ENCODE data around the gene ADARB2. TPM values are rescaled to one million over a fixed set of nuclear protein-coding genes. Genes with fewer than 3 reads are reported as not detected.

Gene ADARB2
- total and polyA plus RNA-seq, 2 experiments from 2014 or later = 0.13 to 0.48 TPM

DNA sequence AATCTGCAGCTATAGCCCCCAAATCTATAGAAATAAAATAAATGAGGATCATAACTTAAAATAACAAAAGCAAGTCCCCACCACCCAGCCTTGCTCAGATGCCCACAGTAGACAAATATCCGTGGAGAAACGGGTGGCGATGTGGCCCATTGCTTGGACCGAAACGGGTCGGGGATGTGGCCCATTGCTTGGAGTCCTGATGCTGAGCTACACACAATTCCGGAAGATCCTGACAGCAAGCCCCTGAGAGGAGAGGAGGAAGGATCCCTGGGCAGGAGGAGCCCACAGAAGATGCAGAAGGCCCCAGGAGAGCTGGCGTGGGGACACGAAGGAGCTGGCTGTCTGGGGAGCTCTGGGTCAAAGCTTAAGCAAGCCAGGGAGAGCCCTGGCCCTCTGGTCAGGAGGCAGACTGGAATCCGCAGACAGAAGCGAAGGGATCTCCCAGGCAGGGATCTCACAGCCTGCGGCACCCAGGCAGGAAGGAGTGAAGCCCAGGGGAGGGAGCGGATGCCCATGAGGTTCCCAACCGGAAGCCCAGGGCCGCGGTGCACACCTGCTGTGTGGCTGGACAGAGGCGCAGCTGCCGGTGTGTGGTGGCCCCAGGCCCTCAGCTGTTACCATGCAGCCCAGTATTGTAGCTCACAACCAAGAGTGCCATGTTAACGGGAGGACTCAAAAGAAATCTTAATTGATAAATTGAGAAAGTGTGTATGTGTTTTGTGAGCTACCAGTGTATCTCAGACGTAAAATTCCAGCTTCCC, 138.8 kb downstream of the ADARB2 start:
- Histone ChIP-seq H3K27ac (no peak overlapping the region), H3K9me2 (replicated peaks; ENCODE audit: insufficient read depth) (no peaks in the 10 kb centered on the region), H3K4me1 (ENCODE audit: insufficient read depth) (peaks cover 9% of the 10 kb centered on the region), H3K27me3 (no peaks in the 10 kb centered on the region), H3K36me3 (replicated peaks; ENCODE audit: insufficient read depth, low read depth) (no peaks in the 10 kb centered on the region), H3K79me2 (no peaks in the 10 kb centered on the region), H3K4me2 (no peak overlapping the region), H2AFZ (no peak overlapping the region), H3K4me3 (no peak overlapping the region), H3K9me3 (ENCODE audit: low read depth) (no peaks in the 10 kb centered on the region), H4K20me1 (ENCODE audit: insufficient read depth, poor library complexity, severe bottlenecking) (no peaks in the 10 kb centered on the region)
- no peak for DNase-seq (ENCODE audit: low spot score)
- TF ChIP-seq EZH2 (IDR thresholded peaks at IDR 0.05; ENCODE audit: borderline replicate concordance) = no peak
- no peak for TF ChIP-seq EZH2phosphoT487 (IDR thresholded peaks at IDR 0.05; ENCODE audit: low read depth, severe bottlenecking, unreplicated experiment)
- TF ChIP-seq, protein P1, sequence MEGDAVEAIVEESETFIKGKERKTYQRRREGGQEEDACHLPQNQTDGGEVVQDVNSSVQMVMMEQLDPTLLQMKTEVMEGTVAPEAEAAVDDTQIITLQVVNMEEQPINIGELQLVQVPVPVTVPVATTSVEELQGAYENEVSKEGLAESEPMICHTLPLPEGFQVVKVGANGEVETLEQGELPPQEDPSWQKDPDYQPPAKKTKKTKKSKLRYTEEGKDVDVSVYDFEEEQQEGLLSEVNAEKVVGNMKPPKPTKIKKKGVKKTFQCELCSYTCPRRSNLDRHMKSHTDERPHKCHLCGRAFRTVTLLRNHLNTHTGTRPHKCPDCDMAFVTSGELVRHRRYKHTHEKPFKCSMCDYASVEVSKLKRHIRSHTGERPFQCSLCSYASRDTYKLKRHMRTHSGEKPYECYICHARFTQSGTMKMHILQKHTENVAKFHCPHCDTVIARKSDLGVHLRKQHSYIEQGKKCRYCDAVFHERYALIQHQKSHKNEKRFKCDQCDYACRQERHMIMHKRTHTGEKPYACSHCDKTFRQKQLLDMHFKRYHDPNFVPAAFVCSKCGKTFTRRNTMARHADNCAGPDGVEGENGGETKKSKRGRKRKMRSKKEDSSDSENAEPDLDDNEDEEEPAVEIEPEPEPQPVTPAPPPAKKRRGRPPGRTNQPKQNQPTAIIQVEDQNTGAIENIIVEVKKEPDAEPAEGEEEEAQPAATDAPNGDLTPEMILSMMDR (IDR thresholded peaks at IDR 0.05; ENCODE audit: poor library complexity) = no peak
- 93% methylated on average over 20 of the region's 20 CpGs for WGBS (ENCODE audit: low lambda C conversion rate, missing lambda C conversion rate)

DNA sequence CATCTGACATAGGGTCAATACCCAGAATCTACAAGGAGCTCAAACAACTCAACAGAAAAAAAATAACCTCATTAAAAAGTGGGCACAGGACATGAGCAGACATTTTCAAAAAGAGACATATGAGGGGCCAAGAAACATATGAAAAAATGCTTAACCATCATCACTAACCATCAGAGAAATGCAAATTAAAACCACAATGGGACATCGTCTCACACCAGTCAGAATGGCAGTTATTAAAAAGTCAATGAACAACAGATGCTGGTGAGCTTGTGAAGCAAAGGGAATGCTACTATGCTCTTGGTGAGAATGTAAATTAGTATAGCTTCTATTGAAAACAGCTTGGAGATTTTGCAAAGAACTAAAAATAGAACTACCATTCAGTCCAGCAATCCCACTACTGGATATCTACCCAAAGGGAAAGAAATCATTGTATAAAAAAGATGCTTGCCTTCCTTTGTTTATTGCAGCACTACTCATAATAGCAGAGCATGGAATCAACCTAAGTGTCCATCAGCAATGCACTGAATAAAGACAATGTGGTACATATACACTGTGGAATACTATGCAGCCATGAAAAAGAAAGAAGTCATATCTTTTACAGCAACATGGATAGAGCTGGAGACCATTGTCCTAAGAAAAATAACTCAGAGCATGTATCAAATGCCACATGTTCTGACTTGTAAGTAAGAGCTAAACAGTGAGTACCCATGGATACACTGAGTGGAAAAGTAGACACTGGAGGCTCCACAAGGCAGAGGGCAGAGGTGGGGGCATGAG, 139.8 kb downstream of the ADARB2 start:
- Histone ChIP-seq H3K36me3 (replicated peaks; ENCODE audit: insufficient read depth, low read depth) (no peaks in the 10 kb centered on the region), H3K9me2 (replicated peaks; ENCODE audit: insufficient read depth) (no peaks in the 10 kb centered on the region), H3K27ac (no peak overlapping the region), H3K4me3 (no peak overlapping the region), H3K4me2 (no peak overlapping the region), H3K4me1 (ENCODE audit: insufficient read depth) (peaks cover 9% of the 10 kb centered on the region), H3K27me3 (no peaks in the 10 kb centered on the region), H2AFZ (no peak overlapping the region), H4K20me1 (ENCODE audit: insufficient read depth, poor library complexity, severe bottlenecking) (no peaks in the 10 kb centered on the region), H3K79me2 (no peaks in the 10 kb centered on the region), H3K9me3 (ENCODE audit: low read depth) (no peaks in the 10 kb centered on the region)
- TF ChIP-seq, protein P1 (IDR thresholded peaks at IDR 0.05; ENCODE audit: poor library complexity) = no peak
- TF ChIP-seq EZH2 (IDR thresholded peaks at IDR 0.05; ENCODE audit: borderline replicate concordance) (no peak), EZH2phosphoT487 (IDR thresholded peaks at IDR 0.05; ENCODE audit: low read depth, severe bottlenecking, unreplicated experiment) (no peak)
- 82% methylated on average over 1 of the region's 1 CpG for WGBS (ENCODE audit: low lambda C conversion rate, missing lambda C conversion rate)
- DNase-seq (ENCODE audit: low spot score) = no peak

DNA sequence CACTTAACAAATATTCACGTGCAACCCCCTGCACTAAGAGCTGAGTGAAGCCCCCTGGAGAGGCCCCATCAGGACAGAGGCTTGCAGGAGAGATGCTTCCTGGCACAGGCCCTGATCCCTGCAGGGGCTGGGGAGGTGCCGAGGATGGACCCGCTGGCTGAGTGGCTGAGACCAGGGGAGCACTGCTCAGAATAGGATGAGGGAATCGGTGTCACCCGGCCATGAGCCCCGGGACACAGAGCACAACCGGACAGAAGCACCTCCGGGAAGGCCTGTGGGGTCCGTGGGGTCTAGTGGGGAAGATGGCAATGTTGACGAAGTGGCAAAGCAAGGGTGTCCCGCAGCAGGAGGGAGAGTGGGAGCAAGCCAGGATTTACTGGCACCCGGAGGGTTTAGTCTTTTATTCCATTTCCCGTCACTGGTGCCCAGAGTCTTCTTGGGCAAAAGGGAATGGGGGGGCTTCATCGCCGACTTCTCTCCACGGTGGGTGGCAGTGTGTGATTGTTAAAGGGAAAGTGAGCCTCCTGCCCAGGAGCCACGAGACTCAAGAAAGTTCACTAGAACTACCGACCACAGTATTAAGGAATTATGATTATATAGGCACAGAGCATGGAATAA, 140.7 kb downstream of the ADARB2 start:
- H2AFZ ChIP-seq = no peak overlapping the region
- no peaks in the 10 kb centered on the region for H4K20me1 ChIP-seq (ENCODE audit: insufficient read depth, poor library complexity, severe bottlenecking)
- no peaks in the 10 kb centered on the region for H3K27me3 ChIP-seq
- no peaks in the 10 kb centered on the region for H3K36me3 ChIP-seq (replicated peaks; ENCODE audit: insufficient read depth, low read depth)
- TF ChIP-seq EZH2phosphoT487 (IDR thresholded peaks at IDR 0.05; ENCODE audit: low read depth, severe bottlenecking, unreplicated experiment) (no peak), EZH2 (IDR thresholded peaks at IDR 0.05; ENCODE audit: borderline replicate concordance) (no peak)
- TF ChIP-seq, protein P1 (IDR thresholded peaks at IDR 0.05; ENCODE audit: poor library complexity) = no peak
- no peak overlapping the region for H3K4me3 ChIP-seq
- peaks cover 7% of the 10 kb centered on the region for H3K4me1 ChIP-seq (ENCODE audit: insufficient read depth)
- DNase-seq (ENCODE audit: low spot score) = no peak
- H3K9me3 ChIP-seq (ENCODE audit: low read depth) = no peaks in the 10 kb centered on the region
- no peaks in the 10 kb centered on the region for H3K79me2 ChIP-seq
- WGBS (ENCODE audit: low lambda C conversion rate, missing lambda C conversion rate) = 80% methylated on average over 18 of the region's 18 CpGs
- no peaks in the 10 kb centered on the region for H3K9me2 ChIP-seq (replicated peaks; ENCODE audit: insufficient read depth)
- H3K27ac ChIP-seq = no peak overlapping the region
- H3K4me2 ChIP-seq = no peak overlapping the region

All from hepatocyte (in vitro differentiated cells).